ENCODE results near the gene TMED5. TPM values are rescaled to one million over a fixed set of nuclear protein-coding genes. Genes with fewer than 3 reads are reported as not detected.

Gene TMED5
- total and polyA plus RNA-seq, 2 of the 4 experiments (the other 2 are of a cell fraction), result 20.1 to 38.1 TPM

DNA sequence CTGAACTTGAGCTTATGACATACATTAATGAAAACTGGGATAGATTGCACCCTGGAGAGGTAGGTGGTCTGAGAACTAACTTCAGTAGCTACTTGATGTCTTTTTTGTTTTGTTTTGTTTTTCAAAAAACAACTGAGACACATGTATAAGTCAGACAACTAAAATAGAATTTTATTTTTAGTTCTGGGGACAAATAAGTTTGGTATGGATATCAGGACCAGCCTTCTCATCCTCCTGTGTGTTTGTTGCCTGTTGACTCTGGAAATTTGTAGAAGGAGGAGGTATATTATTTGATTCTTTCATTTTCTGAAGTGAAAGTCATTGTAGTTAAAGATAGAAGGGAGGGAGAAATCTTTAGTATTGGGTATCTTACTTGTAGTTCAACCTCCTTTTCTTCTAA, 59.6 kb downstream of the TMED5 start:
- no peaks in the 10 kb centered on the region for H3K4me1 ChIP-seq (ENCODE audit: control insufficient read depth, insufficient read depth, low read length)
- H3K9me1 ChIP-seq (ENCODE audit: insufficient read depth, low read length), result peaks cover 2% of the 10 kb centered on the region; the same call in 1 of the 2 replicates
- no peak for DNase-seq
- ChIA-PET CTCF (interaction anchor here (0.6 kb wide), 1 partner anchor 315 kb away, joined by 6 read pairs; no protein-coding TSS in a partner anchor), POLR2A (ENCODE audit: unreplicated experiment) (interaction anchor here (0.5 kb wide), 1 partner anchor 84 kb away, joined by 8 read pairs; no protein-coding TSS in a partner anchor)
- no peak overlapping the region for H2AFZ ChIP-seq (replicated peaks; ENCODE audit: low read length, poor library complexity)
- H3K4ac ChIP-seq (ENCODE audit: low read depth, low read length), result no peak overlapping the region
- no peak overlapping the region for H2AK5ac ChIP-seq (ENCODE audit: low read depth, low read length)
- no peak overlapping the region for H2BK5ac ChIP-seq (ENCODE audit: low read depth, low read length, poor library complexity, severe bottlenecking)
- H4K8ac ChIP-seq (ENCODE audit: low read depth in 2 of 2, low read length in 2 of 2), result no peak overlapping the region
- H3K18ac ChIP-seq (ENCODE audit: low read depth, low read length), result no peak overlapping the region
- no peak overlapping the region for H2AK9ac ChIP-seq (replicated peaks; ENCODE audit: low read depth, low read length, poor library complexity)
- no peak overlapping the region for H3K56ac ChIP-seq (ENCODE audit: extremely low read depth, insufficient read depth, low read length)
- H3K14ac ChIP-seq (replicated peaks; ENCODE audit: low read depth, low read length), result no peak overlapping the region
- no peak overlapping the region for H3K23ac ChIP-seq (ENCODE audit: low read depth, low read length)
- H2BK15ac ChIP-seq (ENCODE audit: low read depth, low read length), result no peak overlapping the region
- H3K9me3 ChIP-seq (ENCODE audit: control insufficient read depth, insufficient read depth, low read length), result no peaks in the 10 kb centered on the region
- H4K91ac ChIP-seq (ENCODE audit: insufficient read depth, low read depth, low read length), result no peak overlapping the region
- H3K4me2 ChIP-seq (ENCODE audit: low read depth, low read length), result no peak overlapping the region
- no TSS peak for BruUV-seq (replicated peaks)
- TF ChIP-seq NFE2L2 (IDR thresholded peaks at IDR 0.05; ENCODE audit: low read depth, low read length) (no peak), MXI1 (IDR thresholded peaks at IDR 0.05; ENCODE audit: borderline replicate concordance, low read depth, low read length) (no peak), CHD1 (IDR thresholded peaks at IDR 0.05; ENCODE audit: low read depth, low read length) (no peak), CEBPB (IDR thresholded peaks at IDR 0.05; ENCODE audit: low read depth, low read length) (no peak), RAD21 (IDR thresholded peaks at IDR 0.05; ENCODE audit: low read length) (no peak), SMC3 (IDR thresholded peaks at IDR 0.05; ENCODE audit: low read depth, low read length) (no peak), BHLHE40 (IDR thresholded peaks at IDR 0.05; ENCODE audit: low read depth, low read length) (no peak)
- no peak overlapping the region for H2BK120ac ChIP-seq (ENCODE audit: low read depth, low read length)
- in situ Hi-C loops (cut with MboI; ENCODE audit: low sequenced_read_pairs) (no loop called here), intact Hi-C loops (cut with micrococcal nuclease) (no loop called here), dilution Hi-C loops (cut with HindIII; ENCODE audit: low sequenced_read_pairs, unreplicated experiment) (no loop called here)
- no peak overlapping the region for H4K5ac ChIP-seq (ENCODE audit: low read depth, low read length)
- peaks cover 10 to 12% of the 10 kb centered on the region in 2 experiments; a peak in 3 of 4 replicates for H3K79me1 ChIP-seq (ENCODE audit: low read depth in 1 of 2, low read length in 2 of 2)
- no peak for ATAC-seq (ENCODE audit: low read depth)
- no peak overlapping the region for H3K9ac ChIP-seq (ENCODE audit: low read depth, low read length)
- no peak overlapping the region for H2BK20ac ChIP-seq (ENCODE audit: low read depth, low read length)
- peaks cover 19% of the 10 kb centered on the region for H3K36me3 ChIP-seq (ENCODE audit: control insufficient read depth, insufficient read depth, low read length)
- H3K27me3 ChIP-seq (ENCODE audit: control insufficient read depth, insufficient read depth, low read length), result no peaks in the 10 kb centered on the region
- no peak overlapping the region for H3K4me3 ChIP-seq (ENCODE audit: insufficient read depth, low read depth, low read length)
- no peaks in the 10 kb centered on the region for H4K20me1 ChIP-seq (ENCODE audit: insufficient read depth, low read length)
- H3K27ac ChIP-seq (ENCODE audit: insufficient read depth, low read length), result no peak overlapping the region

Measured in IMR-90 (cell line).